NT2/D1 (cell line): ENCODE results near the gene ABI2.

Experiments used
- SUZ12 ChIP-seq: IDR thresholded peaks from 2 replicates; pipeline ENCODE4 v1.6.1; 2011; ENCODE audit not compliant: insufficient read length, insufficient read depth; ENCODE audit errors: extremely low read depth
- YY1 ChIP-seq: IDR thresholded peaks from 2 replicates; pipeline ENCODE4 v1.6.1; 2011; ENCODE audit not compliant: insufficient read length, insufficient read depth
- ZNF274 ChIP-seq: IDR thresholded peaks from 2 replicates; pipeline ENCODE4 v1.6.1; 2011; ENCODE audit warnings: mild to moderate bottlenecking, low read depth, low read length

DNA sequence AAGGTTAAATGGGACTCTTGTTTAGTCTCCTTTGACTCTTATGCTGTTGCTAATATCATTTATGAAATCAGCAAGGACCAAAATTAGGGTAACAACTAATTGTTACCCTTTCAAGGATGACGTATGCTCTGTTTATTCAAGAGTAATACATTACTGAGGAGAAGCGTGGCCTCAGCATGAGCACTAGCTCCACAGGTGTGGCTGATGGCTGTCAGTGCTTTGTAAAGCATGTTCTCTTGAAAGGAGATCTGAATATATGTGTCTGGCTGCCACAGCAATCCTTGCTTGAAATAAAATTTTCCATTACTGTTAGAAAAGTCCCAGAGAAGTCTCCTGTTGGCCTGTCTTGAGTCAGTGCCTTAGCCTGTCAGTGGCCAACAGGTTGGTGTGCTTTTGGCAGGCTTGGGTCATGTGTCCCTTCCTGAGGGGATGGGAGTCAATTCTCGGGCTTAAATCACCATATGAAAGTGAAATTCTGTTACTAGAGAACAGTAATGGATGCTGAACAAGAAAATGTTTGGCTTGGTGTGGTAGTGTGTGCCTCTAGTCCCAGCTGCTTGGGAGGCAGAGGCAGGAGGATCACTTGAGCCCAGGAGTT lies 32.7 kb downstream of the ABI2 start:
- TF ChIP-seq SUZ12, result no peak
- TF ChIP-seq YY1, result no peak
- no peak for TF ChIP-seq ZNF274
